PC-9 (cell line): Measurements from ENCODE around the gene DLG4.

Source experiments
- EZH2 ChIP-seq: fragments of 200-600 bp; sonication (generic); IDR thresholded peaks from 2 replicates; pipeline ENCODE4 v1.8.0; 2017; ENCODE audit warnings: antibody characterized with exemption, low read depth
- TF ChIP-seq, protein P1 (sequence below): fragments of 200-600 bp; sonication (generic); conservative IDR thresholded peaks from 2 replicates; pipeline ENCODE4 v1.6.1; 2017; ENCODE audit warnings: mixed run types, antibody characterized with exemption, mild to moderate bottlenecking, moderate library complexity

DNA sequence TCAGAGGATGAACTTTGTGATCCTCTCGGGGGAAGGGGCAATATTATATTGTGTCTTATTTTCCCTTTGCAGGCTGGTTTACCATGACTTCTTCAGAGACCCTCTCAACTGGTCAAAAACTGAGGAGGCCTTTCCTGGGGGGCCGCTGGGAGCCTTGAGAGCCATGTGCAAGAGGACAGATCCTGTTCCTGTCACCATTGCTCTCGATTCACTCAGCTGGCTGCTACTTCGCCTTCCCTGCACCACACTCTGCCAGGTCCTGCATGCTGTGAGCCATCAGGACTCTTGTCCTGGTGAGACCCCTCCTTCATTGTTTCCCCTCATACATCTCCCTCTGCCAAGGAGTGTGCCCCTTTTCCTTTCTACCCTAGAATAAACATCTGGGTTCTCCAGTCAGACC is 34.9 kb upstream of the DLG4 start:
- TF ChIP-seq, protein P1, sequence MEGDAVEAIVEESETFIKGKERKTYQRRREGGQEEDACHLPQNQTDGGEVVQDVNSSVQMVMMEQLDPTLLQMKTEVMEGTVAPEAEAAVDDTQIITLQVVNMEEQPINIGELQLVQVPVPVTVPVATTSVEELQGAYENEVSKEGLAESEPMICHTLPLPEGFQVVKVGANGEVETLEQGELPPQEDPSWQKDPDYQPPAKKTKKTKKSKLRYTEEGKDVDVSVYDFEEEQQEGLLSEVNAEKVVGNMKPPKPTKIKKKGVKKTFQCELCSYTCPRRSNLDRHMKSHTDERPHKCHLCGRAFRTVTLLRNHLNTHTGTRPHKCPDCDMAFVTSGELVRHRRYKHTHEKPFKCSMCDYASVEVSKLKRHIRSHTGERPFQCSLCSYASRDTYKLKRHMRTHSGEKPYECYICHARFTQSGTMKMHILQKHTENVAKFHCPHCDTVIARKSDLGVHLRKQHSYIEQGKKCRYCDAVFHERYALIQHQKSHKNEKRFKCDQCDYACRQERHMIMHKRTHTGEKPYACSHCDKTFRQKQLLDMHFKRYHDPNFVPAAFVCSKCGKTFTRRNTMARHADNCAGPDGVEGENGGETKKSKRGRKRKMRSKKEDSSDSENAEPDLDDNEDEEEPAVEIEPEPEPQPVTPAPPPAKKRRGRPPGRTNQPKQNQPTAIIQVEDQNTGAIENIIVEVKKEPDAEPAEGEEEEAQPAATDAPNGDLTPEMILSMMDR: no peak
- no peak for TF ChIP-seq EZH2
